OCI-LY7 (cell line): Measurements from ENCODE around the gene OTOP3.

Experiments used
- CTCF ChIP-seq: fragments of 200-600 bp; sonication (generic); conservative IDR thresholded peaks from 2 replicates; pipeline ENCODE4 v1.5.1; 2014; ENCODE audit warnings: mild to moderate bottlenecking, antibody characterized with exemption, low read length, moderate library complexity, mixed read lengths
- EZH2phosphoT487 ChIP-seq: fragments of 200-600 bp; sonication (generic); IDR thresholded peaks from 2 replicates; pipeline ENCODE4 v1.6.1; 2018; ENCODE audit warnings: low read depth, borderline replicate concordance, mild to moderate bottlenecking, mixed run types, antibody characterized with exemption, low read length, moderate library complexity, mixed read lengths

- TF ChIP-seq CTCF: no peak
- TF ChIP-seq EZH2phosphoT487: no peak
Observed at GRCh38 chr17:74893936-74894671, 41.6 kb upstream of the OTOP3 start.
